ENCODE measurements around the gene CYP39A1. TPM values are rescaled to one million over a fixed set of nuclear protein-coding genes. Genes with fewer than 3 reads are reported as not detected.

The CYP39A1 gene
- total and polyA plus RNA-seq, 2 of the 13 experiments (the other 11 are each of a cell fraction or from before 2014, with no cell fraction given): 0.13 TPM; not detected in 1

- TF ChIP-seq ATAD3A (CRISPR knock-in tag; IDR thresholded peaks at IDR 0.05) (no peak), ZNF264 (CRISPR knock-in tag; IDR thresholded peaks at IDR 0.05) (no peak), ZFP62 (CRISPR knock-in tag; IDR thresholded peaks at IDR 0.05) (no peak), ZNF607 (CRISPR knock-in tag; IDR thresholded peaks at IDR 0.05; ENCODE audit: borderline replicate concordance) (no peak), ZGPAT (CRISPR knock-in tag; IDR thresholded peaks at IDR 0.05) (no peak), MTERF4 (CRISPR knock-in tag; IDR thresholded peaks at IDR 0.05) (no peak), TFDP2 (CRISPR knock-in tag; IDR thresholded peaks at IDR 0.05) (no peak)
Observed at GRCh38 chr6:46509063-46509462, 143.6 kb downstream of the CYP39A1 start (continued).

- intact Hi-C loops (cut with micrococcal nuclease; ENCODE audit: unreplicated experiment): no loop called here
- H3K36me3 ChIP-seq (replicated peaks in 1 of 2; ENCODE audit: control insufficient read depth in 1 of 2, insufficient read depth in 2 of 2, low read length in 2 of 2): no peaks in the 10 kb centered on the region
- TF ChIP-seq STAT6 (CRISPR knock-in tag; IDR thresholded peaks at IDR 0.05; ENCODE audit: borderline replicate concordance) (no peak), ZNF652 (CRISPR knock-in tag; IDR thresholded peaks at IDR 0.05; ENCODE audit: borderline replicate concordance, low read depth) (no peak), GATA4 (IDR thresholded peaks at IDR 0.05; ENCODE audit: borderline replicate concordance, low read depth) (no peak), ETS1 (CRISPR knock-in tag; IDR thresholded peaks at IDR 0.05) (no peak), CENPBD1 (CRISPR knock-in tag; IDR thresholded peaks at IDR 0.05; ENCODE audit: borderline replicate concordance, low read depth) (no peak)
- H3K79me2 ChIP-seq (ENCODE audit: insufficient read depth, low read length): no peaks in the 10 kb centered on the region
- BruUV-seq (replicated peaks): no TSS peak
- no peaks in the 10 kb centered on the region for H3K4me1 ChIP-seq (ENCODE audit: insufficient read depth, low read length)
- no peaks in the 10 kb centered on the region for H3K9me3 ChIP-seq (ENCODE audit: low read length)
- no peak overlapping the region for H3K27ac ChIP-seq (ENCODE audit: extremely low read length, insufficient read depth, low read length)
- H3K4me2 ChIP-seq (ENCODE audit: low read depth, low read length): no peak overlapping the region
- no peak for DNase-seq (ENCODE audit: low spot score)
- H4K20me1 ChIP-seq (ENCODE audit: insufficient read depth, low read length): no peaks in the 10 kb centered on the region
- FAIRE-seq: no peak
- no peaks in the 10 kb centered on the region for H3K27me3 ChIP-seq (ENCODE audit: control insufficient read depth in 1 of 2, insufficient read depth in 2 of 2, low read length in 2 of 2)
- ChIA-PET CTCF (ENCODE audit: low intra/inter-chr PET ratio, low total read pairs) (no interaction called here), POLR2A (no interaction called here)
- no peak for ATAC-seq
- H3K4me3 ChIP-seq (replicated peaks in 1 of 3; ENCODE audit: insufficient read depth in 1 of 3, low read depth in 2 of 3, low read length in 3 of 3): no peak overlapping the region
- no peak overlapping the region for H3K9ac ChIP-seq (ENCODE audit: insufficient read depth, low read depth, low read length)
- no peak overlapping the region for H2AFZ ChIP-seq (ENCODE audit: low read length)
- in situ Hi-C loops (cut with HindIII; ENCODE audit: extremely low pct_ligation_motif_present, low pct_unique_long_range_greater_than_20kb): no loop called here
Observed at GRCh38 chr6:46507426-46507825, 145.2 kb downstream of the CYP39A1 start.

Measured in HepG2 (cell line).